ENCODE measurements around the gene DNAJC18.

DNA sequence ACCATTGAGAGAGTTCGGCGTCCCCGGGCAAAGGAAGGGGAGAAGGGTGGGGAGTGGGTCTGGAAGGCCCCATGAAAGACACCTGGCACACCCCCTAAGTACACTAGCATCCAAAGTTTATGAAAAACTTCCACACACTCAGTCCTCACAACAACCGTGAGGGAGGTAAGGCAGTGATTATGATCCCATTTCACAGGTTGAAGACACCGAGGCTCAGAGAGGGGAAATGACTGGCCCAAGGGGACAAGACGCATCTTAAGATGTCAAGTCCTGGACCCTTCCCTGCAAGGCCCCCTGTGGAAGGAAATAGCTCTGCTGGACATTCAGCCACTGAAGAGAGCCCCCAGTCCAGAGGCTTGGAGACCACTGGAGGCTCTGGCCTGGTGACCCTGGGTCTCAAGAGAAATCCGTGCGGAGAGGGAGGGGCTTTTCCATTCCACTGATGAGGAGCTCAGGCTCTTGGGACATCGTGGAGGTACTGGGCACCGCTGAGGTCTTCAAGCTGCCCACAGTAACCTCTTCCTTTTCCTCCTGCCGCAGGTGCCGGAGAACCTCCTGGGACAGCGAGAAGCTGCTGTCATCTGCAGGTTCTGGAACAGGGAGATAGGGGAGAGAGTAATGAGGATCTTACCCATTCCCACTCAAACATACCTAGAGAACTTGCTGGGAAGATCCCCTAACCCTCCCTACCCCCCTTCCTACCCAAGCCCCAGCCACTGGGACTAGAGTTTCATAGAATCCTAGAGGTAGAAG lies 36.7 kb upstream of the DNAJC18 start:
- TF ChIP-seq, protein P1, sequence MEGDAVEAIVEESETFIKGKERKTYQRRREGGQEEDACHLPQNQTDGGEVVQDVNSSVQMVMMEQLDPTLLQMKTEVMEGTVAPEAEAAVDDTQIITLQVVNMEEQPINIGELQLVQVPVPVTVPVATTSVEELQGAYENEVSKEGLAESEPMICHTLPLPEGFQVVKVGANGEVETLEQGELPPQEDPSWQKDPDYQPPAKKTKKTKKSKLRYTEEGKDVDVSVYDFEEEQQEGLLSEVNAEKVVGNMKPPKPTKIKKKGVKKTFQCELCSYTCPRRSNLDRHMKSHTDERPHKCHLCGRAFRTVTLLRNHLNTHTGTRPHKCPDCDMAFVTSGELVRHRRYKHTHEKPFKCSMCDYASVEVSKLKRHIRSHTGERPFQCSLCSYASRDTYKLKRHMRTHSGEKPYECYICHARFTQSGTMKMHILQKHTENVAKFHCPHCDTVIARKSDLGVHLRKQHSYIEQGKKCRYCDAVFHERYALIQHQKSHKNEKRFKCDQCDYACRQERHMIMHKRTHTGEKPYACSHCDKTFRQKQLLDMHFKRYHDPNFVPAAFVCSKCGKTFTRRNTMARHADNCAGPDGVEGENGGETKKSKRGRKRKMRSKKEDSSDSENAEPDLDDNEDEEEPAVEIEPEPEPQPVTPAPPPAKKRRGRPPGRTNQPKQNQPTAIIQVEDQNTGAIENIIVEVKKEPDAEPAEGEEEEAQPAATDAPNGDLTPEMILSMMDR (IDR thresholded peaks at IDR 0.05), result no peak
- TF ChIP-seq POLR2A (IDR thresholded peaks at IDR 0.05) (no peak), EP300 (IDR thresholded peaks at IDR 0.05) (no peak)

All from tibial nerve (tissue), 4 donors.